GM06990 (cell line): ENCODE data around the gene SUPT4H1.

Experiments
- DNase-seq: peaks from one replicate; pipeline ENCODE4 v3.0.0-alpha.2; 2011; ENCODE audit not compliant: insufficient read length; ENCODE audit errors: extremely low read depth
- H3K27me3 ChIP-seq: replicated peaks from 2 replicates; pipeline ENCODE4 v1.6.0; 2011; ENCODE audit warnings: low read length; ENCODE audit not compliant: control insufficient read depth, insufficient read depth
- H3K36me3 ChIP-seq: 2 replicates; pipeline ENCODE4 v1.5.1; 2011; ENCODE audit warnings: low read length; ENCODE audit not compliant: control insufficient read depth, insufficient read depth
- H3K4me3 ChIP-seq: replicated peaks from 2 replicates; pipeline ENCODE4 v1.5.1; 2011; ENCODE audit warnings: low read depth, mild to moderate bottlenecking, control low read depth, low read length
- TF ChIP-seq, protein P1 (sequence below): IDR thresholded peaks from 2 replicates; pipeline ENCODE4 v1.5.1; 2011; ENCODE audit warnings: low read length, control low read depth, mild to moderate bottlenecking, inconsistent platforms; ENCODE audit not compliant: insufficient read depth, poor library complexity, severe bottlenecking

Gene SUPT4H1

DNA sequence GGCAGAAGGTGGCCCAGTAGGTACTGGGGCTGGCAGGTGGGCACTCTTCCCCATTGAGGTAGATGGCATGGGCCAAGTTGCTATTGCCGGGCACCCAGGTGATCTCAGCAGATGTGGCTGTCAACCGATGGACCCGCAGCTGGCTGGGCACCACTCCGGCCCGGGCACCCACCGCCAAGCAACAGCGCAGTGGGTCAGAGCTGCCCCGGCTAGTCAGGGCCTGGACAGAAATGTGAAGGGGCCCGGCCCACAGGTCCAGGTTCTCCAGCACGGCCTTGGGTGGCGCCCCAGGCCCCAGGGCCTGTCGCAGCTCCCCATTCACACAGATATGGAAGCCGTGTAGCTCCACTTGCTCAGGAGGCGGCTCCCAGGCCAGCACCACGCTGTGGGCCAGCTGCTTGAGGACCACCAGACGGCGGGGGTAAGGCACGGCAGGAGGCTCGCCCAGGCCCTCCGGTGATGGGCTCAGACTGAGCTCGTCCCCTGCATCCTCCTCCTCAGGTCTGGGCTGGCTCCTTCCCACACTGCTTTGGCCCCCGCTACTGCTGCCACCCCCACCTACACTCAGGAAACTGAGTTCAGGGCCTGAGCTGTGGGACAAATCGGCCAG lies 39.9 kb downstream of the SUPT4H1 start:
- TF ChIP-seq, protein P1, sequence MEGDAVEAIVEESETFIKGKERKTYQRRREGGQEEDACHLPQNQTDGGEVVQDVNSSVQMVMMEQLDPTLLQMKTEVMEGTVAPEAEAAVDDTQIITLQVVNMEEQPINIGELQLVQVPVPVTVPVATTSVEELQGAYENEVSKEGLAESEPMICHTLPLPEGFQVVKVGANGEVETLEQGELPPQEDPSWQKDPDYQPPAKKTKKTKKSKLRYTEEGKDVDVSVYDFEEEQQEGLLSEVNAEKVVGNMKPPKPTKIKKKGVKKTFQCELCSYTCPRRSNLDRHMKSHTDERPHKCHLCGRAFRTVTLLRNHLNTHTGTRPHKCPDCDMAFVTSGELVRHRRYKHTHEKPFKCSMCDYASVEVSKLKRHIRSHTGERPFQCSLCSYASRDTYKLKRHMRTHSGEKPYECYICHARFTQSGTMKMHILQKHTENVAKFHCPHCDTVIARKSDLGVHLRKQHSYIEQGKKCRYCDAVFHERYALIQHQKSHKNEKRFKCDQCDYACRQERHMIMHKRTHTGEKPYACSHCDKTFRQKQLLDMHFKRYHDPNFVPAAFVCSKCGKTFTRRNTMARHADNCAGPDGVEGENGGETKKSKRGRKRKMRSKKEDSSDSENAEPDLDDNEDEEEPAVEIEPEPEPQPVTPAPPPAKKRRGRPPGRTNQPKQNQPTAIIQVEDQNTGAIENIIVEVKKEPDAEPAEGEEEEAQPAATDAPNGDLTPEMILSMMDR, result no peak
- Histone ChIP-seq H3K27me3 (no peaks in the 10 kb centered on the region), H3K36me3 (no peaks in the 10 kb centered on the region; the same call in 1 of the 2 replicates), H3K4me3 (no peak overlapping the region)
- DNase-seq, result no peak

DNA sequence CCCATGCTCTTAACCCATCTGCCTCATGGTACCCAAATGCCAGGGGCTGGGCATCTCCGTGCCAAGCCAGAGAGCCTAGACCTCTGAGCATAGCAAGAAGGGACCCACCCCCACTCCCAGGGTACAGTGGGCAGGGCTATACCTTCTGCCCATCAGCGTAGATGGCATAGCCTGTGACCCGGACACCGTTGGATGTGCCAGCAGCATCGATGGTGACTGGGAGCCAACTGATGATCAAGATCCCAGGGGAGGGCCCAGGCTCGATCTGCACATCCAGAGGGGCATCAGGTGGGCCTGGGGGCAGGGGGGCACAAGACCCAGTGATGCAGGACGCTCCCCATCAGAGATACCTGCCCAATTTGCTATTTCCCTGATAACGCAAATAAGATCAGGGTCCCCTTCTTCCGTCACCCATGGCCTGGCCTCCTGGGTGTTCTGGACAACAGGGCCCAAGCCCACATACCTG lies 40.5 kb downstream of the SUPT4H1 start:
- no peak overlapping the region for H3K4me3 ChIP-seq
- no peak for DNase-seq
- no peaks in the 10 kb centered on the region; the same call in 1 of the 2 replicates for H3K36me3 ChIP-seq
- TF ChIP-seq, protein P1, result no peak
- no peaks in the 10 kb centered on the region for H3K27me3 ChIP-seq

DNA sequence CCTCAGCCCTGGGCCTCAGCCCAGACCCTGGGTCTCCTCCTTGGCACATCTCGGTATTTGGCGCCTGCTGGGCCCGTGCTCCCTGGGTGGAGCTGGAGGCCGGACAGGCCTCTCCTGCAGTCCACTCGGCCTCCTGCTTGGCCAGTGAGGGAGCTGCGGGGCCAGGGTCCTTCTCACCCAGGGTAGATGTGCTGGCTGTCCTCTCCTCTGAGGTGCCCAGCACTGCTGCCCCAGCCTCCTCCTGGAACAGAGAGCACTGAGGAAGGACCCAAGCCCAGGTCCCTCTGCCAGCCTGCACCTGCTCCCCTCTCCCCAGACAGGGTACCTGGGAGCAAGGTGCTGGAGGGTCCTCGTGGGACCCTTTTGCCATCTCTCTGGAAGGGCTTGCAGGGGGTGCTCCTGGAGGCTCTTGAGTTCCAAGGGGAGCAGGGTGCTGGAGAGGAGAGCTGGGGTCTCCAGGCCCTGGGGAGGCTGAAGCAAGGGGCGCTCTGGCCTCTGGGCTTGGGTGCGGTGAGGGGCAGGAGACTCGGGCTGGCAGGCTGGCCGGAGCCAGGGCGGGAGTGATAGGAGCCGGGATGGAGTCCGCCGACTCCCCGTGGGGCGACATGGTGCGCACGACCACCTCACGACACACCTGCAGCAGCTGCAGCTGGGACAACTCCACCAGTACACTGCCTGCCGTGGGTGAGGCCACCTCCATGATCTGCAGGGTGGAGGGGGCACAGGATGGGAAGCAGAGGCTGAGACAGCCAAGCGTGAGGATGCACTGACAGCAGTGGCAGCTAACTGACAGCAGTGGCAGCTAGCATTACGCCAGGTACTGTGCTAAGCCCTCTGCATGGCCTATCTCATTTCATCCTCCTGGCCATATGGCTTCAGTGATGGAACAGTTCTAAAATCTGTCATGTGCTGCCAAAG lies 41.2 kb downstream of the SUPT4H1 start:
- H3K36me3 ChIP-seq, result no peaks in the 10 kb centered on the region; the same call in 1 of the 2 replicates
- no peaks in the 10 kb centered on the region for H3K27me3 ChIP-seq

DNA sequence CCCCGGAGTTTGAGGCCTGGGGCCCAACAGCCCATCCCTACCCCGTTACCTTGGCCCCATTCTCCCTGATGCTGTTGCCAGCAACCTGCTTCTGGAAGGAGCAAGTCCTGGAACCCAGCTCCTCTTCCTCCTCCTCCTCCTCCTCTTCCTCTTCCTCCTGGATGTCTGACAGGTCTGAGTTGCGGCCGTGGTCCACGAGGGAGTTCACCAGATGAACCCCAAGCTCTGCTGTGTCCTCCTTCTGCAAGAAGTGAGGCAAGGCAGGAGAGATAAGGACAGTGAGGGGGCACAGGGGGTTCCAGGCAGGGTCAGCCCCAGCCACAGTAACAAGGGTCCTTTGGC lies 42.1 kb downstream of the SUPT4H1 start:
- no peaks in the 10 kb centered on the region; the same call in 1 of the 2 replicates for H3K36me3 ChIP-seq
- H3K27me3 ChIP-seq, result no peaks in the 10 kb centered on the region
- H3K4me3 ChIP-seq, result no peak overlapping the region
- TF ChIP-seq, protein P1, result no peak
- no peak for DNase-seq

More for the DNA sequence above, 41.2 kb downstream of the SUPT4H1 start:
- DNase-seq, result no peak
- TF ChIP-seq, protein P1, result no peak
- no peak overlapping the region for H3K4me3 ChIP-seq

DNA sequence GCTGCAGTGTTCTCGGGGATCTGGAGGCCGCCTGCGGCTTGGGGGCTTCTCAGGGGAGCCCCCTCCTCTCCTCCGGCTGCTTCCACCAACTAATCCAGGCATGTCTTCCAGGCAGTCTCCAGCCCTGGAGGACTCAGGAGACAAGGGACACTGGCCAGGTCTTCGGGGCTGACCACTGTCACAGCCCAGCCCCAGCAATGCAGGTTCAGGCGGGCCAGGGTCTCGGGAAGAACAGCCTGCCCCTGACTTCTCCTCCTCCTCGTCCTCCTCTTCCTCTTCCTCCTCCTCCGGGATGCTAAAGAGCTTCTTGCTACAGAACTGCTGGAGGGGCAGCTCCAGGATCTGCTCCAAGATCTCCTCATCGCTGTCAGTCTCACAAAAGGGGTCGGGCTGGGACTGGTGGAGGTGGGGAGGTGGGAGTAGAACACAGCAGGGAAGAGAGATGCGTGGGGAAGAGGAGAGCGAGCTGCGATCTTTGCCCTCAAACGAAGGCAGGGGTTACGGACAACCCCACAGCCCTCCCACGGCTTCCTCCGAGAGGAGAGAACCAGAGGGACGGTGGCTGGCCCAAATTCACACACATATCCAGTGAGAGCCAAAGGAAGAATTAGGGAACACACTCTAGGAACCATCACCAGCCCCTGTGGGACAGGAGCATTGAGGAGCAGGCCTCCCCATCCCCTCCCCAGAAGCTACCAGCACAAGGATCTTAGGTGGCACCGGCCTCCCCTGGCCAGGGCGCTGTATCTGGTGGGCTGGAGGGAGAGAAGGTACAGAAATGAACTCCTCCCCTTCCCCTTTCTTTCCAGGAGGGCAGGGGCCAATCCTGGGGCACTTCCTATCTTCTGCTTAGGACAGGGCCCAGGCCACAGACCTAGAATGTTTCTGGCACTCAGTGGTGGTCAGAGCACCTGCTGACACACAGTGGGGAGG lies 42.8 kb downstream of the SUPT4H1 start:
- Histone ChIP-seq H3K4me3 (no peak overlapping the region), H3K36me3 (no peaks in the 10 kb centered on the region; the same call in 1 of the 2 replicates), H3K27me3 (no peaks in the 10 kb centered on the region)
- DNase-seq, result no peak
- TF ChIP-seq, protein P1, result no peak
